ENCODE data around the gene SCN2B. TPM values are rescaled to one million over a fixed set of nuclear protein-coding genes. Genes with fewer than 3 reads are reported as not detected.

SCN2B gene
- total RNA-seq, 2 experiments from 2014 or later, result not detected

- DNase-seq, result no peak
- intact Hi-C loops (cut with micrococcal nuclease), result no loop called here
- ChIA-PET POLR2A (interaction anchor here (0.5 to 19.8 kb wide), 13 partner anchors 10 to 182 kb away, joined by 3 to 364 read pairs (median 5); partner anchors contain the start of genes CD3E and MPZL3), CTCF (interaction anchor here (0.6 to 10.2 kb wide), 7 partner anchors 9 to 68 kb away, joined by 3 to 100 read pairs (median 4); no protein-coding TSS in a partner anchor)
- Mint-ChIP-seq H3K27me3 (no peaks in the 10 kb centered on the region), H3K36me3 (ENCODE audit: low read depth) (peaks cover 92% of the 10 kb centered on the region), H3K9me3 (peaks cover 14% of the 10 kb centered on the region), H3K4me3 (peak overlapping the region; percentile 96), H3K4me1 (ENCODE audit: low read depth) (peaks cover 71% of the 10 kb centered on the region), H3K27ac (peak overlapping the region; percentile 100)
- no peak for TF ChIP-seq CTCF (IDR thresholded peaks at IDR 0.05)
- ATAC-seq, result no peak
Measured at GRCh38 chr11:118222437-118222836, 46.0 kb upstream of the SCN2B start.

GRCh38 chr11:118221419-118221818, 45.0 kb upstream of the SCN2B start:
- DNase-seq (peak; percentile 54), ATAC-seq (no peak)
- Mint-ChIP-seq H3K9me3 (peaks cover 12% of the 10 kb centered on the region), H3K4me1 (ENCODE audit: low read depth) (peaks cover 69% of the 10 kb centered on the region), H3K27ac (peak overlapping the region; percentile 100), H3K4me3 (peak overlapping the region; percentile 96), H3K36me3 (ENCODE audit: low read depth) (peaks cover 85% of the 10 kb centered on the region), H3K27me3 (no peaks in the 10 kb centered on the region)
- intact Hi-C loops (cut with micrococcal nuclease), result no loop called here
- TF ChIP-seq CTCF (IDR thresholded peaks at IDR 0.05), result no peak
- CTCF ChIA-PET, result interaction anchor here (1.2 to 10.2 kb wide), 6 partner anchors 18 to 69 kb away, joined by 3 to 100 read pairs (median 6); no protein-coding TSS in a partner anchor
- POLR2A ChIA-PET, result interaction anchor here (0.7 to 19.8 kb wide), 14 partner anchors 9 to 221 kb away, joined by 3 to 364 read pairs (median 5); partner anchors contain the start of gene CD3E

GRCh38 chr11:118219732-118220131, 43.3 kb upstream of the SCN2B start:
- no peaks in the 10 kb centered on the region for H3K27me3 Mint-ChIP-seq
- POLR2A ChIA-PET, result interaction anchor here (1.3 to 19.8 kb wide), 10 partner anchors 10 to 405 kb away, joined by 3 to 364 read pairs (median 44); partner anchors contain the start of genes CD3D, CD3E and MPZL3
- no peak for DNase-seq
- no peak for TF ChIP-seq CTCF (IDR thresholded peaks at IDR 0.05)
- intact Hi-C loops (cut with micrococcal nuclease), result loop anchor here (5.0 kb wide), 3 partner anchors 33 to 123 kb away; partner anchors contain the start of genes CD3D, CD3G and MPZL3
- H3K9me3 Mint-ChIP-seq, result peaks cover 3% of the 10 kb centered on the region
- H3K27ac Mint-ChIP-seq, result peak overlapping the region; percentile 100
- peaks cover 64% of the 10 kb centered on the region for H3K4me1 Mint-ChIP-seq (ENCODE audit: low read depth)
- ATAC-seq, result no peak
- H3K36me3 Mint-ChIP-seq (ENCODE audit: low read depth), result peaks cover 81% of the 10 kb centered on the region
- CTCF ChIA-PET, result interaction anchor here (0.7 to 10.2 kb wide), 4 partner anchors 17 to 20 kb away, joined by 3 to 100 read pairs (median 4); no protein-coding TSS in a partner anchor
- peak overlapping the region; percentile 96 for H3K4me3 Mint-ChIP-seq

GRCh38 chr11:118219244-118219643, 42.8 kb upstream of the SCN2B start:
- H3K36me3 Mint-ChIP-seq (ENCODE audit: low read depth), result peaks cover 83% of the 10 kb centered on the region
- POLR2A ChIA-PET, result interaction anchor here (1.0 to 19.8 kb wide), 11 partner anchors 9 to 404 kb away, joined by 3 to 364 read pairs (median 27); partner anchors contain the start of genes CD3D, CD3E and MPZL3

More at GRCh38 chr11:118219244-118219643, 42.8 kb upstream of the SCN2B start:
- H3K9me3 Mint-ChIP-seq, result peaks cover 3% of the 10 kb centered on the region
- H3K27me3 Mint-ChIP-seq, result no peaks in the 10 kb centered on the region
- ATAC-seq, result no peak
- CTCF ChIA-PET, result interaction anchor here (1.0 to 10.2 kb wide), 4 partner anchors 17 to 33 kb away, joined by 3 to 100 read pairs (median 6); partner anchors contain the start of gene MPZL3
- intact Hi-C loops (cut with micrococcal nuclease), result loop anchor here (5.0 kb wide), 3 partner anchors 33 to 123 kb away; partner anchors contain the start of genes CD3D, CD3G and MPZL3
- peak overlapping the region; percentile 96 for H3K4me3 Mint-ChIP-seq
- H3K4me1 Mint-ChIP-seq (ENCODE audit: low read depth), result peaks cover 66% of the 10 kb centered on the region
- H3K27ac Mint-ChIP-seq, result peak overlapping the region; percentile 100
- no peak for TF ChIP-seq CTCF (IDR thresholded peaks at IDR 0.05)
- no peak for DNase-seq
